Measurements from ENCODE around the gene POLR3A. TPM values are rescaled to one million over a fixed set of nuclear protein-coding genes. Genes with fewer than 3 reads are reported as not detected.

Gene POLR3A
- total and polyA plus RNA-seq, 2 donors (not counting 1 experiment from before 2014, with no cell fraction given) = 5.4 to 18.4 TPM

- ChIA-PET CTCF (no interaction called here), POLR2A (no interaction called here)
- Mint-ChIP-seq H3K4me3 (no peak overlapping the region), H3K27ac (no peak overlapping the region), H3K4me1 (no peaks in the 10 kb centered on the region), H3K27me3 (no peaks in the 10 kb centered on the region), H3K9me3 (ENCODE audit: insufficient read depth) (no peaks in the 10 kb centered on the region)
- no peak overlapping the region for H3K4me3 ChIP-seq (ENCODE audit: control extremely low read depth in 1 of 5, extremely low read depth in 1 of 5, insufficient read depth in 1 of 5, low read depth in 2 of 5, low read length in 4 of 5)
- H3K79me2 ChIP-seq (ENCODE audit: control insufficient read depth, insufficient read depth, low read length) = no peaks in the 10 kb centered on the region
- H4K20me1 ChIP-seq (ENCODE audit: control insufficient read depth, insufficient read depth, low read length, poor library complexity, severe bottlenecking) = no peaks in the 10 kb centered on the region
- no peak overlapping the region for H3K27ac ChIP-seq (ENCODE audit: low read length in 2 of 2)
- peaks cover 20 to 80% of the 10 kb centered on the region in 2 experiments for H3K36me3 ChIP-seq (replicated peaks in 1 of 2; ENCODE audit: control extremely low read depth in 1 of 2, control insufficient read depth in 1 of 2, extremely low read depth in 1 of 2, insufficient read depth in 2 of 2, low read length in 1 of 2)
- no peaks in the 10 kb centered on the region for H3K9me3 ChIP-seq (ENCODE audit: control extremely low read depth in 1 of 3, control insufficient read depth in 2 of 3, insufficient read depth in 1 of 3, low read length in 2 of 3)
- no peaks in the 10 kb centered on the region for H3K27me3 ChIP-seq (replicated peaks in 1 of 4; ENCODE audit: control extremely low read depth in 1 of 4, control insufficient read depth in 3 of 4, insufficient read depth in 4 of 4, low read length in 3 of 4)
- intact Hi-C loops (cut with micrococcal nuclease) = no loop called here
- TF ChIP-seq EZH2 (IDR thresholded peaks at IDR 0.05; ENCODE audit: borderline replicate concordance, insufficient read depth, low read depth, low read length, poor library complexity, severe bottlenecking) (no peak), CTCF (IDR thresholded peaks at IDR 0.05) (no peak)
- H3K4me1 ChIP-seq (ENCODE audit: control insufficient read depth in 2 of 2, insufficient read depth in 2 of 2, low read length in 2 of 2) = no peaks in the 10 kb centered on the region
- no peak overlapping the region for H2AFZ ChIP-seq (ENCODE audit: insufficient read depth, low read depth, low read length, poor library complexity, severe bottlenecking)
- no peak overlapping the region for H3K4me2 ChIP-seq (replicated peaks; ENCODE audit: low read depth, low read length, poor library complexity, severe bottlenecking)
- no peak overlapping the region for H3K9ac ChIP-seq (ENCODE audit: low read length)
- ATAC-seq (ENCODE audit: low read depth) (no peak), DNase-seq (no peak)
- no CpG with 5 or more reads among the region's 1 CpG for WGBS (ENCODE audit: insufficient coverage)
Measured at GRCh38 chr10:78007172-78007571, 22.1 kb downstream of the POLR3A start.

GRCh38 chr10:78004215-78005026, 24.9 kb downstream of the POLR3A start:
- Mint-ChIP-seq H3K27ac (no peak overlapping the region), H3K4me3 (no peak overlapping the region), H3K27me3 (no peaks in the 10 kb centered on the region), H3K9me3 (ENCODE audit: insufficient read depth) (no peaks in the 10 kb centered on the region), H3K4me1 (no peaks in the 10 kb centered on the region)
- Histone ChIP-seq H2AFZ (ENCODE audit: insufficient read depth, low read depth, low read length, poor library complexity, severe bottlenecking) (no peak overlapping the region), H3K36me3 (replicated peaks in 1 of 2; ENCODE audit: control extremely low read depth in 1 of 2, control insufficient read depth in 1 of 2, extremely low read depth in 1 of 2, insufficient read depth in 2 of 2, low read length in 1 of 2) (peaks cover 14 to 83% of the 10 kb centered on the region in 2 experiments), H3K4me1 (ENCODE audit: control insufficient read depth in 2 of 2, insufficient read depth in 2 of 2, low read length in 2 of 2) (no peaks in the 10 kb centered on the region), H3K9me3 (ENCODE audit: control extremely low read depth in 1 of 3, control insufficient read depth in 2 of 3, insufficient read depth in 1 of 3, low read length in 2 of 3) (no peaks in the 10 kb centered on the region), H3K4me2 (replicated peaks; ENCODE audit: low read depth, low read length, poor library complexity, severe bottlenecking) (no peak overlapping the region), H3K27ac (ENCODE audit: low read length in 2 of 2) (no peak overlapping the region), H3K27me3 (replicated peaks in 1 of 4; ENCODE audit: control extremely low read depth in 1 of 4, control insufficient read depth in 3 of 4, insufficient read depth in 4 of 4, low read length in 3 of 4) (no peaks in the 10 kb centered on the region), H3K79me2 (ENCODE audit: control insufficient read depth, insufficient read depth, low read length) (no peaks in the 10 kb centered on the region), H3K9ac (ENCODE audit: low read length) (no peak overlapping the region), H3K4me3 (ENCODE audit: control extremely low read depth in 1 of 5, extremely low read depth in 1 of 5, insufficient read depth in 1 of 5, low read depth in 2 of 5, low read length in 4 of 5) (no peak overlapping the region), H4K20me1 (ENCODE audit: control insufficient read depth, insufficient read depth, low read length, poor library complexity, severe bottlenecking) (no peaks in the 10 kb centered on the region)
- DNase-seq = no peak
- intact Hi-C loops (cut with micrococcal nuclease) = no loop called here
- 95% methylated on average over 8 of the region's 16 CpGs for WGBS (ENCODE audit: insufficient coverage)
- ATAC-seq (ENCODE audit: low read depth) = no peak
- POLR2A ChIA-PET = no interaction called here
- TF ChIP-seq EZH2 (IDR thresholded peaks at IDR 0.05; ENCODE audit: borderline replicate concordance, insufficient read depth, low read depth, low read length, poor library complexity, severe bottlenecking) (no peak), CTCF (IDR thresholded peaks at IDR 0.05) (no peak)
- CTCF ChIA-PET = no interaction called here

Measured in B cell (primary cell).